Transverse colon (tissue), 3 donors: ENCODE measurements around the gene AIF1L.

ENCODE experiments used
- POLR2A ChIP-seq: fragments of 450-650 bp; IDR thresholded peaks from one replicate; pipeline ENCODE4 v1.6.1; 2016; ENCODE audit warnings: antibody characterized with exemption, mild to moderate bottlenecking, moderate library complexity
- TF ChIP-seq, protein P1 (sequence below), 5 experiments: fragments of 200-600 bp in 3 of 5; fragments of 450-650 bp in 2 of 5; sonication (generic) in 3 of 5; IDR thresholded peaks; 1 replicate in 2 of 5; 2 replicates in 3 of 5; pipeline ENCODE4 v1.5.1; 2016 to 2017; ENCODE audit warnings: antibody characterized with exemption in 5 of 5, inconsistent platforms in 3 of 5, mild to moderate bottlenecking in 2 of 5, moderate library complexity in 1 of 5

DNA sequence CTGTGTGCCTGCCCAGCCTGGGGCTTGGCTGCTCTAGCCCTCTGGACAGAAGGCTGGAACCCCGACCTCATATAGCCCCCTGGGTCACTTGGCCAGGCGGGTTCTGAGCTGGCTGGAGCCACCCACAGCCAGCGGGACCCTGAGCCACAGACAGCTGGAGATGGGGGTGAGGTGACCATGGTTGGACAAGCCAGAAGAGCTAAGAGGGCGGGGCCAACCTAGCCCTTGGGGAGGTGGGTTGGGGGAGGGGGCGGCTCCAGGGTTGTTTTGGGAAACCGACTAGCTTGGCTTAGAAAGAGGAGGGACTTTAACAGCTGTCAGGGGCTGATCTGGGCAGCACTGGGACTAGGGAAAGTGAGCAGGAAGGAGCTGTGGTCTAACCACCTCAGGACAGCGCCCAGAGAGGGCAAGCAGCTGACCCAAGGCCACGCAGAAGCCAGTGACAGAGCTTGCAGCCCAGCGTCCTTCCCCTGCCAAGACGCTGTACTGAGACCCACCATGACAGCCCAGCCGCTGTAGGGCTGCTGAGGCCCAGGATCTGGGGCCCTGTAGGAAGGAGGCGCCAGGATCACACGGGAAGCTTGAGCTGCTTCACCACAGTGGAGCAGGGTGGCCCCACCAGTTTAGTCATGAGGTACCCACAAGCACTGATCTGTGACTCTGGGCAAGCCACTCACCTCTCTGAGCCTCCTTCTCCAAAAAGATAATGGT is 2.2 kb downstream of the AIF1L start:
- TF ChIP-seq, protein P1, sequence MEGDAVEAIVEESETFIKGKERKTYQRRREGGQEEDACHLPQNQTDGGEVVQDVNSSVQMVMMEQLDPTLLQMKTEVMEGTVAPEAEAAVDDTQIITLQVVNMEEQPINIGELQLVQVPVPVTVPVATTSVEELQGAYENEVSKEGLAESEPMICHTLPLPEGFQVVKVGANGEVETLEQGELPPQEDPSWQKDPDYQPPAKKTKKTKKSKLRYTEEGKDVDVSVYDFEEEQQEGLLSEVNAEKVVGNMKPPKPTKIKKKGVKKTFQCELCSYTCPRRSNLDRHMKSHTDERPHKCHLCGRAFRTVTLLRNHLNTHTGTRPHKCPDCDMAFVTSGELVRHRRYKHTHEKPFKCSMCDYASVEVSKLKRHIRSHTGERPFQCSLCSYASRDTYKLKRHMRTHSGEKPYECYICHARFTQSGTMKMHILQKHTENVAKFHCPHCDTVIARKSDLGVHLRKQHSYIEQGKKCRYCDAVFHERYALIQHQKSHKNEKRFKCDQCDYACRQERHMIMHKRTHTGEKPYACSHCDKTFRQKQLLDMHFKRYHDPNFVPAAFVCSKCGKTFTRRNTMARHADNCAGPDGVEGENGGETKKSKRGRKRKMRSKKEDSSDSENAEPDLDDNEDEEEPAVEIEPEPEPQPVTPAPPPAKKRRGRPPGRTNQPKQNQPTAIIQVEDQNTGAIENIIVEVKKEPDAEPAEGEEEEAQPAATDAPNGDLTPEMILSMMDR (IDR thresholded peaks at IDR 0.05) = no peak
- no peak for TF ChIP-seq POLR2A
